Thymus (tissue), 11 donors: ENCODE data around the gene PLCD1. TPM values are rescaled to one million over a fixed set of nuclear protein-coding genes. Genes with fewer than 3 reads are reported as not detected.

Experiments
- DNase-seq, 9 donors: peaks; one replicate each; pipeline ENCODE4 v3.0.0-alpha.2; 2013; ENCODE audit warnings: low spot score in 9 of 9, low read depth in 6 of 9, missing footprints in 1 of 9
- H3K27ac ChIP-seq, 2 donors: one replicate each; pipeline ENCODE4 v1.5.1; 2013; ENCODE audit warnings: control low read depth in 1 of 2, low read depth in 1 of 2, low read length in 1 of 2, mild to moderate bottlenecking in 1 of 2, moderate library complexity in 1 of 2
- H3K27me3 ChIP-seq, 2 donors: one replicate each; pipeline ENCODE4 v1.5.1; 2013; ENCODE audit warnings: low read length in 1 of 2; ENCODE audit not compliant: control insufficient read depth in 2 of 2, insufficient read depth in 1 of 2
- H3K36me3 ChIP-seq, 2 donors: one replicate each; pipeline ENCODE4 v1.5.1; 2013; ENCODE audit warnings: low read length in 1 of 2, mild to moderate bottlenecking in 1 of 2, moderate library complexity in 1 of 2; ENCODE audit not compliant: control insufficient read depth in 2 of 2, insufficient read depth in 2 of 2
- H3K4me1 ChIP-seq, 2 donors: one replicate each; pipeline ENCODE4 v1.5.1; 2013; ENCODE audit warnings: low read length in 2 of 2; ENCODE audit not compliant: control insufficient read depth in 2 of 2, insufficient read depth in 2 of 2
- H3K4me3 ChIP-seq, 2 donors: one replicate each; pipeline ENCODE4 v1.5.1; 2013; ENCODE audit warnings: low read length in 2 of 2, control low read depth in 1 of 2, mild to moderate bottlenecking in 1 of 2
- H3K9me3 ChIP-seq, 2 donors: one replicate each; pipeline ENCODE4 v1.5.1; 2013; ENCODE audit warnings: low read length in 1 of 2, mild to moderate bottlenecking in 1 of 2; ENCODE audit not compliant: control insufficient read depth in 2 of 2, insufficient read depth in 1 of 2
- WGBS: extraction: QIAGEN DNeasy Blood & Tissue Kit; methylation state at CpG from one replicate; pipeline ENCODE4 v1.1.7; 2013; 5-methylcytosine and 5-hydroxymethylcytosine counted together
- polyA plus RNA-seq: library from polyadenylated mRNA; stranded (reverse); fragments of 200-250 nt; gene quantifications from one replicate; pipeline ENCODE4 v1.2.3, GENCODE V29; 2013
- total RNA-seq: library from RNA; stranded (reverse); fragments of 120-200 nt; gene quantifications from one replicate; pipeline ENCODE4 v1.2.4, GENCODE V29; 2013
- donor health status: healthy.

The PLCD1 gene
- total and polyA plus RNA-seq, 2 donors = 16.3 to 23.8 TPM

GRCh38 chr3:37968199-37968598 is 61.2 kb downstream of the PLCD1 start:
- no peak overlapping the region for H3K27ac ChIP-seq
- DNase-seq = no peak
- H3K9me3 ChIP-seq = no peaks in the 10 kb centered on the region
- no peak overlapping the region for H3K4me3 ChIP-seq
- H3K27me3 ChIP-seq = no peaks in the 10 kb centered on the region
- WGBS = 98% methylated on average over 9 of the region's 9 CpGs
- H3K4me1 ChIP-seq = peaks cover 0 to 10% of the 10 kb centered on the region in 2 donors
- H3K36me3 ChIP-seq = no peaks in the 10 kb centered on the region

- DNase-seq = peak in 8 of 9 donors; percentile 46 to 82 (median 58)
- Histone ChIP-seq H3K4me3 (no peak overlapping the region), H3K27ac (no peak overlapping the region), H3K36me3 (no peaks in the 10 kb centered on the region), H3K27me3 (no peaks in the 10 kb centered on the region), H3K4me1 (peaks cover 0 to 10% of the 10 kb centered on the region in 2 donors), H3K9me3 (no peaks in the 10 kb centered on the region)
- 72% methylated on average over 7 of the region's 7 CpGs for WGBS
These were observed 62.1 kb downstream of the PLCD1 start for GRCh38 chr3:37967260-37967881.

DNA sequence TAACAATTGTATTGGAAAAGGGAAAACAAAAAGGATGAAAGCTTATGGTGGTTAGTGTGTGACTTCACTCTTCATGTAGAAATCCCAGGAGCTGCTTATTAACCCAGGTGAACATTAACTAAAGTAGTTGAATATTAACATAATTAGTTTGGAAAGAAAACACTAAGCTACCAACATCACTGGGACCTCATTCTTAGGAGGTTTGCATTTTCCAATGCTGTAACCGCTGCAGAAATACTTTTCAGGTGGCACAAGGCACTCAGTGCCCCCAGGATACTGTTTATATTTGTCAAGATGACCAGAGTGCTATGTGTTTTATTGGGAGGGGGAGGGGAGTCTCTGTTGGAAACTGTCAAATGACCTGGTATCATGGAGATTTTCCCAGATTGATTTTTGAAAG is 64.7 kb downstream of the PLCD1 start:
- Histone ChIP-seq H3K27me3 (no peaks in the 10 kb centered on the region), H3K4me3 (no peak overlapping the region), H3K27ac (no peak overlapping the region), H3K9me3 (no peaks in the 10 kb centered on the region), H3K36me3 (no peaks in the 10 kb centered on the region), H3K4me1 (peaks cover 0 to 7% of the 10 kb centered on the region in 2 donors)
- DNase-seq = no peak
- WGBS = 99% methylated on average over 1 of the region's 1 CpG

DNA sequence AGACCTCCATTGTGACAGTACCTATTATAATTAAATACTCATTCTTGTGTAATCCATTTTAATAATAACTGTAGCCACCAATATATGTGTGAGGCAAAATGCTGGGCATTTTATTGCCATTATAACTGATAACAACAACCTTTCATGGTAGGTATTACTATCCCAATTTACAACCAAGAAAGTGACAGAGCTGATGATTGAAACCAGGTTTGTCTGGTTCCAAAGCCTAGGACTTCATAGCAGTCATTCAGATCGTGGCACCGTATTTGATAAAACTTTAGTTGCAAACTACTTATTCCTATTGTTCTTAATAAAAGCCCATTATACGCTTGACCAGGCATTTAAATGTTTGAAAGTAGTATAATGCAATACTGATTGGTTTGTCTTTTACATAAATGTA is 65.3 kb downstream of the PLCD1 start:
- DNase-seq = no peak
- Histone ChIP-seq H3K4me1 (peaks cover 0 to 1% of the 10 kb centered on the region in 2 donors), H3K27ac (no peak overlapping the region)

DNA sequence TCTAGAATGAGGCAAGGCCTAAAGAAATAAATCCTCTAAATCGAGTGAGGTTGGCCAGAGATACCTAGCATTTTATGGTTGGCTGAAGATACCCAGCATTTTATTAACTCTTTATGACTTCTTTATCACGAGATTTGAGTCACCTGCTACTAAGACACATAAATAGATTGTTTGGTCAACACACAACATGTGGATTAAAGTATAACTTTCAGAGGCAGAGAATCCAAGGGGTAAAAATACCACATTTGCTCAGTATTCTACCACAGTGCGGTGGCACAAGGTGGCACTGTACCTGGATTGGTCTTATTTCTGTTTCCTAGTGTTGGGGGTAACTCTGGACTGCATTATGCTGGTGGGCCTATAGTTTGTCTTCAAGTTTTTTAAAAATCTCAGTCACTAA is 65.8 kb downstream of the PLCD1 start:
- DNase-seq = no peak
- 95% methylated on average over 3 of the region's 3 CpGs for WGBS
- H3K27ac ChIP-seq = no peak overlapping the region
- no peaks in the 10 kb centered on the region for H3K27me3 ChIP-seq
- H3K36me3 ChIP-seq = no peaks in the 10 kb centered on the region
- H3K4me3 ChIP-seq = no peak overlapping the region
- H3K9me3 ChIP-seq = no peaks in the 10 kb centered on the region
- peaks cover 0 to 4% of the 10 kb centered on the region in 2 donors for H3K4me1 ChIP-seq

More for the DNA sequence above, 65.3 kb downstream of the PLCD1 start:
- WGBS = 100% methylated on average over 3 of the region's 3 CpGs
- no peaks in the 10 kb centered on the region for H3K9me3 ChIP-seq
- no peaks in the 10 kb centered on the region for H3K27me3 ChIP-seq
- H3K36me3 ChIP-seq = no peaks in the 10 kb centered on the region
- H3K4me3 ChIP-seq = no peak overlapping the region

- no peak for DNase-seq
- peaks cover 4 to 5% of the 10 kb centered on the region in 2 donors for H3K4me1 ChIP-seq
These were observed 66.4 kb downstream of the PLCD1 start for GRCh38 chr3:37963016-37963415.

GRCh38 chr3:37961622-37962431 is 67.6 kb downstream of the PLCD1 start:
- Histone ChIP-seq H3K4me1 (peaks cover 13 to 16% of the 10 kb centered on the region in 2 donors), H3K27ac (no peak overlapping the region), H3K36me3 (no peaks in the 10 kb centered on the region), H3K27me3 (no peaks in the 10 kb centered on the region), H3K9me3 (no peaks in the 10 kb centered on the region), H3K4me3 (no peak overlapping the region)
- 72% methylated on average over 6 of the region's 6 CpGs for WGBS
- no peak for DNase-seq

More at GRCh38 chr3:37963016-37963415, 66.4 kb downstream of the PLCD1 start:
- H3K27ac ChIP-seq = no peak overlapping the region
- H3K9me3 ChIP-seq = no peaks in the 10 kb centered on the region
- 94% methylated on average over 5 of the region's 5 CpGs for WGBS
- H3K4me3 ChIP-seq = no peak overlapping the region
- H3K27me3 ChIP-seq = no peaks in the 10 kb centered on the region
- H3K36me3 ChIP-seq = no peaks in the 10 kb centered on the region

DNA sequence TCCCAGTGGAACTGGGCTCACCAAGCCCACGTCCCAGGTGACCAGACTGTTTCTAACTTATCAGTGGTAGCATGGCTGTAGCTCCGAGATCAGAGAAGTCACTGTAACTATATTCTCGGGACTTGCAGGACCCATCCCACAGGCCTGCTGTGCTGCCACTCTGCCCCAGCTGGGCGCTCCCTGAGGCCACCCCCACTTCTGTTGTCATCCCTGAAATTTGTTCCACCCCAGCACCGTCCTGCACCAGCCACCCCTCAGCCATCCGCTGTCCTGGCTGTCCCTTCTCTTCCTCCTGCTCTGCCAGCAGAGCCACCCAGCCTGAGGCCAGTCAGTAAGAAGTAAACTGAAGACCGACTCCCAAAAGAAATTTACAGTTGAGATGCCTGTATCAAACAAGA is 71.9 kb downstream of the PLCD1 start:
- WGBS = 61% methylated on average over 7 of the region's 7 CpGs
- Histone ChIP-seq H3K27ac (peak overlapping the region; percentile 98 to 99), H3K4me1 (peaks cover 27 to 44% of the 10 kb centered on the region in 2 donors), H3K9me3 (no peaks in the 10 kb centered on the region), H3K4me3 (no peak overlapping the region), H3K36me3 (no peaks in the 10 kb centered on the region), H3K27me3 (no peaks in the 10 kb centered on the region)
- peak in 1 of 9 donors; percentile 22 for DNase-seq
